ENCODE measurements around the gene DNAH1. TPM values are rescaled to one million over a fixed set of nuclear protein-coding genes. Genes with fewer than 3 reads are reported as not detected.

DNAH1 gene
- total RNA-seq, 1 experiment from 2014 or later: 5.5 TPM

- Histone ChIP-seq H3K79me2 (ENCODE audit: insufficient read depth, low read length) (no peaks in the 10 kb centered on the region), H3K9me3 (ENCODE audit: control insufficient read depth in 1 of 2, insufficient read depth in 1 of 2, low read depth in 1 of 2, low read length in 2 of 2) (no peaks in the 10 kb centered on the region), H3K27me3 (ENCODE audit: insufficient read depth, low read length) (no peaks in the 10 kb centered on the region), H3K9me2 (ENCODE audit: insufficient read depth) (no peaks in the 10 kb centered on the region), H4K20me1 (ENCODE audit: insufficient read depth) (no peaks in the 10 kb centered on the region), H3K4me1 (ENCODE audit: control insufficient read depth in 1 of 2, insufficient read depth in 2 of 2, low read length in 2 of 2) (peaks cover 2 to 11% of the 10 kb centered on the region in 2 experiments; a peak in 3 of 4 replicates), H3K9ac (ENCODE audit: low read length) (no peak overlapping the region), H3K36me3 (ENCODE audit: control insufficient read depth in 1 of 2, insufficient read depth in 2 of 2, low read length in 2 of 2) (no peaks in the 10 kb centered on the region), H2AFZ (ENCODE audit: low read depth, low read length, poor library complexity, severe bottlenecking) (no peak overlapping the region), H3K4me2 (ENCODE audit: low read length) (no peak overlapping the region), H3K27ac (ENCODE audit: low read depth, low read length) (no peak overlapping the region), H3K4me3 (replicated peaks in 1 of 2; ENCODE audit: low read depth in 1 of 2, low read length in 2 of 2) (no peak overlapping the region)
- intact Hi-C loops (cut with micrococcal nuclease): no loop called here
- TF ChIP-seq, protein P1, sequence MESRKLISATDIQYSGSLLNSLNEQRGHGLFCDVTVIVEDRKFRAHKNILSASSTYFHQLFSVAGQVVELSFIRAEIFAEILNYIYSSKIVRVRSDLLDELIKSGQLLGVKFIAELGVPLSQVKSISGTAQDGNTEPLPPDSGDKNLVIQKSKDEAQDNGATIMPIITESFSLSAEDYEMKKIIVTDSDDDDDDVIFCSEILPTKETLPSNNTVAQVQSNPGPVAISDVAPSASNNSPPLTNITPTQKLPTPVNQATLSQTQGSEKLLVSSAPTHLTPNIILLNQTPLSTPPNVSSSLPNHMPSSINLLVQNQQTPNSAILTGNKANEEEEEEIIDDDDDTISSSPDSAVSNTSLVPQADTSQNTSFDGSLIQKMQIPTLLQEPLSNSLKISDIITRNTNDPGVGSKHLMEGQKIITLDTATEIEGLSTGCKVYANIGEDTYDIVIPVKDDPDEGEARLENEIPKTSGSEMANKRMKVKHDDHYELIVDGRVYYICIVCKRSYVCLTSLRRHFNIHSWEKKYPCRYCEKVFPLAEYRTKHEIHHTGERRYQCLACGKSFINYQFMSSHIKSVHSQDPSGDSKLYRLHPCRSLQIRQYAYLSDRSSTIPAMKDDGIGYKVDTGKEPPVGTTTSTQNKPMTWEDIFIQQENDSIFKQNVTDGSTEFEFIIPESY (IDR thresholded peaks at IDR 0.05; ENCODE audit: extremely low read depth, insufficient replicate concordance, low read length): no peak
- TF ChIP-seq TCF7L2 (IDR thresholded peaks at IDR 0.05; ENCODE audit: borderline replicate concordance, extremely low read depth, insufficient read depth, insufficient read length): no peak
- no peak for TF ChIP-seq FOSL1 (IDR thresholded peaks at IDR 0.05; ENCODE audit: low read depth)
- TF ChIP-seq SIN3A (IDR thresholded peaks at IDR 0.05; ENCODE audit: low read depth): no peak
- no peak for TF ChIP-seq RAD21 (IDR thresholded peaks at IDR 0.05; ENCODE audit: low read depth)
- POLR2A ChIA-PET: no interaction called here
- ATAC-seq (no peak), DNase-seq (ENCODE audit: low read depth, low spot score) (no peak)
- RAD21 ChIA-PET (ENCODE audit: low non-redundant PET in 1 of 2, low total read pairs in 2 of 2, uncharacterized antibody in 2 of 2, unreplicated experiment in 2 of 2): no interaction called here
- no TSS peak for BruUV-seq (replicated peaks)
- CTCF ChIA-PET: no interaction called here
Observed at GRCh38 chr3:52440249-52440551, 124.1 kb downstream of the DNAH1 start.

- RAD21 ChIA-PET (ENCODE audit: low non-redundant PET in 1 of 2, low total read pairs in 2 of 2, uncharacterized antibody in 2 of 2, unreplicated experiment in 2 of 2): no interaction called here
- BruUV-seq (replicated peaks): no TSS peak
- Histone ChIP-seq H3K9ac (ENCODE audit: low read length) (no peak overlapping the region), H3K4me2 (ENCODE audit: low read length) (no peak overlapping the region), H3K4me1 (ENCODE audit: control insufficient read depth in 1 of 2, insufficient read depth in 2 of 2, low read length in 2 of 2) (peaks cover 2 to 14% of the 10 kb centered on the region in 2 experiments; a peak in 3 of 4 replicates), H3K27me3 (ENCODE audit: insufficient read depth, low read length) (no peaks in the 10 kb centered on the region), H3K4me3 (replicated peaks in 1 of 2; ENCODE audit: low read depth in 1 of 2, low read length in 2 of 2) (no peak overlapping the region), H3K79me2 (ENCODE audit: insufficient read depth, low read length) (no peaks in the 10 kb centered on the region), H3K9me2 (ENCODE audit: insufficient read depth) (no peaks in the 10 kb centered on the region), H3K36me3 (ENCODE audit: control insufficient read depth in 1 of 2, insufficient read depth in 2 of 2, low read length in 2 of 2) (no peaks in the 10 kb centered on the region), H3K27ac (ENCODE audit: low read depth, low read length) (no peak overlapping the region), H4K20me1 (ENCODE audit: insufficient read depth) (no peaks in the 10 kb centered on the region), H3K9me3 (ENCODE audit: control insufficient read depth in 1 of 2, insufficient read depth in 1 of 2, low read depth in 1 of 2, low read length in 2 of 2) (no peaks in the 10 kb centered on the region), H2AFZ (ENCODE audit: low read depth, low read length, poor library complexity, severe bottlenecking) (no peak overlapping the region)
- ATAC-seq (no peak), DNase-seq (ENCODE audit: low read depth, low spot score) (no peak)
- CTCF ChIA-PET: no interaction called here
- POLR2A ChIA-PET: no interaction called here
- intact Hi-C loops (cut with micrococcal nuclease): no loop called here
- TF ChIP-seq CTCF (IDR thresholded peaks at IDR 0.05 in 2 of 3, conservative IDR thresholded peaks at IDR 0.05 in 1 of 3; ENCODE audit: borderline replicate concordance in 1 of 3, insufficient read depth in 1 of 3, low read depth in 2 of 3, low read length in 2 of 3) (no peak), ELF1 (IDR thresholded peaks at IDR 0.05; ENCODE audit: borderline replicate concordance, low read depth) (no peak), TCF7L2 (IDR thresholded peaks at IDR 0.05; ENCODE audit: borderline replicate concordance, extremely low read depth, insufficient read depth, insufficient read length) (no peak), FOSL1 (IDR thresholded peaks at IDR 0.05; ENCODE audit: low read depth) (no peak), SRF (IDR thresholded peaks at IDR 0.05; ENCODE audit: low read depth) (no peak), EZH2 (IDR thresholded peaks at IDR 0.05) (no peak), JUND (IDR thresholded peaks at IDR 0.05) (no peak), SIN3A (IDR thresholded peaks at IDR 0.05; ENCODE audit: low read depth) (no peak), ZNF274 (IDR thresholded peaks at IDR 0.05; ENCODE audit: low read depth, low read length) (no peak), SP1 (IDR thresholded peaks at IDR 0.05; ENCODE audit: low read depth) (no peak), EGR1 (IDR thresholded peaks at IDR 0.05; ENCODE audit: low read depth) (no peak), YY1 (IDR thresholded peaks at IDR 0.05; ENCODE audit: extremely low read depth, insufficient replicate concordance, low read depth, low read length) (no peak), CBX3 (IDR thresholded peaks at IDR 0.05; ENCODE audit: low read depth) (no peak)
Observed at GRCh38 chr3:52440671-52441070, 124.6 kb downstream of the DNAH1 start.
